CD4-positive, alpha-beta T cell treated with Interleukin-6 for 4 hours (primary cell): Measurements from ENCODE around the gene ARHGEF40.

Source experiments
- DNase-seq: peaks from one replicate; pipeline ENCODE4 v3.0.0-alpha.2; 2020; ENCODE audit warnings: mixed read lengths

Gene ARHGEF40

GRCh38 chr14:21136024-21136423 lies 65.9 kb downstream of the ARHGEF40 start:
- DNase-seq = no peak
